T-helper 1 cell treated with Interleukin-12 subunit alpha and Interleukin-12 subunit beta and Interleukin-4 antibody, amounts not matched to agents 30 μg/mL and 1 μg/mL, for 36 hours (primary cell): ENCODE results near the gene ZBTB7C.

Source experiments
- H3K27ac Mint-ChIP-seq: one replicate; pipeline ENCODE4 v1.8.0; 2021; ENCODE audit warnings: mild to moderate bottlenecking, mixed read lengths
- H3K27me3 Mint-ChIP-seq: one replicate; pipeline ENCODE4 v1.8.0; 2021; ENCODE audit warnings: low read depth, mixed read lengths
- H3K36me3 Mint-ChIP-seq: one replicate; pipeline ENCODE4 v1.8.0; 2021; ENCODE audit warnings: low read depth, mixed read lengths
- H3K4me1 Mint-ChIP-seq: one replicate; pipeline ENCODE4 v1.8.0; 2021; ENCODE audit warnings: low read depth, mixed read lengths
- H3K4me3 Mint-ChIP-seq: one replicate; pipeline ENCODE4 v1.8.0; 2021; ENCODE audit warnings: mild to moderate bottlenecking, moderate library complexity, mixed read lengths
- H3K9me3 Mint-ChIP-seq: one replicate; pipeline ENCODE4 v1.8.0; 2021; ENCODE audit warnings: mixed read lengths

Gene ZBTB7C

DNA sequence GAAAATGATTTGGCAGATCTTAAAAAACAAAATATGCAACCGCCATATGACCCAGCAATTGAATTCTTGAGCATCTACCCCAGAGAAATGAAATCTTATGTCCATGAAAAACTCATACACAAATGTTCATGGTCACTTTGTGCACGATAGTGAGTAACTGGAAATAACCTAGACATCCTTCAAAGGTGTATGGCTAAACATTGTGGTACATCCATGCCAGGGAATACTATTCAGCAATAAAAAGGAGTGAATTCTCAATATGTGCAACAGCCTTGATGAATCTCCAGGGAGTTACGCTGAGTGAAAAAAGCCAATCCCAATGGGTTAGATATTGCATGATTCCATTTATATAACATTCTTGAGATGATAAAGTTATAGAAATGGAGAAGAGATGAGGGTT is 366.0 kb downstream of the ZBTB7C start:
- H3K9me3 Mint-ChIP-seq = peaks cover 4% of the 10 kb centered on the region
- H3K27me3 Mint-ChIP-seq = no peaks in the 10 kb centered on the region
- H3K27ac Mint-ChIP-seq = no peak overlapping the region
- H3K4me3 Mint-ChIP-seq = no peak overlapping the region
- no peaks in the 10 kb centered on the region for H3K4me1 Mint-ChIP-seq
- no peaks in the 10 kb centered on the region for H3K36me3 Mint-ChIP-seq

DNA sequence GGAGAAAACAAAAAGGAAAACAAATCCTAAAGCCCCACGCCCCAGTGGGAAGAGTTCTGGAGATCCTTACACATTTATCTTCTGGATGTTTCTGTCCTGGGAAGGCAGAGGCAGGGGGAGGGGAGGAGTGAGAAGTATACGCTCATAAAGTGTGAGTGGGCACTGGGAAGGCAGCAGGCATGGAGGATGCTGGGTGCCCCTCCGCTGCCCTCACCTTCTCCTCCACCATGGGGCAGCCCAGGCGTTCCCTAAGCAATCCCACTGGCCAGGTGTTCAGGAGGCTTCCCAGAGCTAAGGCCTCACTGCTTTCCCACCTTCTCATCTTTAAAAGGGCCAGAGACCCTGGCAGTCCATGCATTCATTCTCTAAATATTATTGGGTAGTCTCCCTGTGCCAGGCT is 366.8 kb downstream of the ZBTB7C start:
- H3K27me3 Mint-ChIP-seq = no peaks in the 10 kb centered on the region

DNA sequence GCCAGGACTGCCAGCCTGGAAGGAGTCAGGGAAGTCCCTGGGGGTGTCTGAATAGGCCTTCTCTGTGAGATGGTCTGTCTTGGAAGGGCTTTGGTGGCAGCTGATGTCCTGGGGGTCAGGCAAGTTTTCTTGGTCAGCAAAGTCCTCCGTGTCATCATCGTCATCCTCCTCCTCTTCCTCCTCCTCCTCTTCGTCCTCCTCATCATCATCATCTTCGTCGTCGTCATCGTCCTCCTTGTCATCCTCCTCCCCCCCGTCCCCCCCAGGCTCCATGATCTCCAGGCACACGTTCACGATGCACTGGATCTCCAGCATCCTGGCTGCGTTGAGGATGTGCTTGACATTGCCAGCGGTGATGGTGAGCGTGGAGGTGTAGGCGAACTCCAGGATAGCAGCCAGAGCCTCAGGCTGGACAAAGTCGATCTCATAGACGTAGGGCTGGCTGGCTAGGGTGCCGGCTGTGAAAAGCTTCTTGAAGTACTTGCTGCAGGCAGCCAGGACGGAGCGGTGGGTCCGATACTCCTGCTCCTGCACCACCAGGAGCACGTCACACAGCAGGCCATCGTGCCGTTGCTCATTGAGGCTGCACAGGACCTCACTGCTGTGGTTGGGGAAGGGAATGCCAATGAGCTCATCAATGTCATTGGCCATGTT is 368.6 kb downstream of the ZBTB7C start:
- no peaks in the 10 kb centered on the region for H3K27me3 Mint-ChIP-seq
- no peaks in the 10 kb centered on the region for H3K36me3 Mint-ChIP-seq

More for the DNA sequence above, 366.8 kb downstream of the ZBTB7C start:
- Mint-ChIP-seq H3K4me1 (no peaks in the 10 kb centered on the region), H3K36me3 (no peaks in the 10 kb centered on the region), H3K4me3 (no peak overlapping the region), H3K9me3 (peaks cover 4% of the 10 kb centered on the region), H3K27ac (no peak overlapping the region)

DNA sequence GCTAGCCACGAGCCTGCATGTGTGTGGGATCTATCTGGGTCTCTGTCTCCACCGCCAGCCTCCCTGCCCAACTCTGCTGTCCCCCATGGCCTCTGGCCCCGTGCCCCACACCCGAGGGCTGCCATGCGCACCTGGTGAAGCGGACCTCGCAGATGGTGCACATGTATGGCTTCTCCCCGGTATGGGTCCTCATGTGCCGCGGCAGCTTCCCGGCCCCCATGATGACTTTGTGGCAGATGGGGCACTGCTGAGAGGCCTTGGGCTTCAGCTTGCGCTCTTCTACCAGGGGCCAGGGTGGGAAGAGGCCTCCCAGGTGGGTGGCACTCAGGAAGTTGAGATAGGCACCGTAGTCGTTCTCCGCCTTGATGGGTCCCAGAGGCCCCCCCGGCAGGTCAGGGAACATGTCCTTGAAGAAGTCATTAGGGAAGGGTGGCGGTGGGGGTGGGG is 369.4 kb downstream of the ZBTB7C start:
- Mint-ChIP-seq H3K9me3 (no peaks in the 10 kb centered on the region), H3K4me1 (no peaks in the 10 kb centered on the region), H3K27ac (no peak overlapping the region), H3K36me3 (no peaks in the 10 kb centered on the region), H3K4me3 (no peak overlapping the region), H3K27me3 (no peaks in the 10 kb centered on the region)

More for the DNA sequence above, 368.6 kb downstream of the ZBTB7C start:
- Mint-ChIP-seq H3K4me3 (no peak overlapping the region), H3K4me1 (no peaks in the 10 kb centered on the region), H3K9me3 (peaks cover 2% of the 10 kb centered on the region), H3K27ac (no peak overlapping the region)

DNA sequence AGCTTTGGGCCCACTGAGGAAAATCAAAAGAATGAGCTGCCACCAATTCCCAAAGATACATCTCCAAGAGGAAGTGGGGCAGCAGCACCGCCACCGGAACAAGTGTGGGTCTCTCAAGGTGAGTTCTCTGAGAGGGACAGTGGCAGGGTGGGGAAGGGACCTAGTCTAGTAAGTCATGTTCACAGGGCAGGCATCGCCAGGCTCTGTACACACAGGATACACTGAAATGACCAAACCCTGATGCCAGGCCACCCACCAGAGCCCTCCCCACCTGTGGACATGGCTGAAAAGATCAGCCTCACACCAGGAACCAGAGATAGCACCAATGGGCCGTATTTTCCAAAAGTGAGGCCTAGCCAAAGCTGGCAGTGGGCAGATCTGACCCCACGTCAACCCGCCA is 370.5 kb downstream of the ZBTB7C start:
- Mint-ChIP-seq H3K4me1 (no peaks in the 10 kb centered on the region), H3K4me3 (no peak overlapping the region), H3K9me3 (no peaks in the 10 kb centered on the region), H3K36me3 (no peaks in the 10 kb centered on the region), H3K27ac (no peak overlapping the region), H3K27me3 (no peaks in the 10 kb centered on the region)

DNA sequence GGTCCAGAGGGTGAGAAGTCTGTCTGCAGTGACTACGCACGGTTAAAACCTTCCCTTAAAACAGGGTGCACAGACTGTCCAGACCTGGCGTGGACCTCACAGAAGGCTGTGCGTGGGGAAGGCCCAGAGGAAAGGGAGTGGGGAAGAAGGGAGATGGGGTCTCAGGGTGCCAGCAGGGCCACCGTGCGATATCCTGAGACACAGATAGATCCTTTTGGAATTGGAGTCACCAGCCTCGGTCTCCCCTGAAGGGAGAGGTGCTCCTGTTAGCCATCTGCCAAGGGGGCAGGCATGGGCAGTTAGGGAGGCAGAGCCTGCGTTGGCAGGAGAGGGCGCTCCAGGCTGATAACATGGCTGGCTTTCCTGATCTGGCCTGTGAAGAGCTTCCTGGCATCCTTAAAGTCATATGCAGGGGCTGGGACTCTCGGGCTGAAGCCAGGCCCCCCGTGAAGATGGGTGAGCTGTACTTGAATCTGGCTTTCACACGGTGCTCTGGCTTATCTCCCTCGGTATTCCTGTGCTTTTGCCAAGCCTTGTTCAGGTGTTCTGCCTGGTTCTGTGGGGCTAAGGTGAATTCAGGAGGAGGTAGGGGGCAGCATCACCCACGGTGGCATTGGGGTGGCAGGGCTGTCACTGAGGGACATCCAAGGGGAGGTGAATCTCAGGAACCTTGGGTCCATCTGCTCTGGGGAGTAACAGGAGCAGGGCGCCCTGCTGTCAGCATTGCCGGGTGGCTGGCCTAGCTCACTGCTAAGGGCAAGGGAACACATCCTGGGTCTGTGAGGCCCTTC is 371.5 kb downstream of the ZBTB7C start:
- Mint-ChIP-seq H3K4me3 (no peak overlapping the region), H3K27ac (no peak overlapping the region)

DNA sequence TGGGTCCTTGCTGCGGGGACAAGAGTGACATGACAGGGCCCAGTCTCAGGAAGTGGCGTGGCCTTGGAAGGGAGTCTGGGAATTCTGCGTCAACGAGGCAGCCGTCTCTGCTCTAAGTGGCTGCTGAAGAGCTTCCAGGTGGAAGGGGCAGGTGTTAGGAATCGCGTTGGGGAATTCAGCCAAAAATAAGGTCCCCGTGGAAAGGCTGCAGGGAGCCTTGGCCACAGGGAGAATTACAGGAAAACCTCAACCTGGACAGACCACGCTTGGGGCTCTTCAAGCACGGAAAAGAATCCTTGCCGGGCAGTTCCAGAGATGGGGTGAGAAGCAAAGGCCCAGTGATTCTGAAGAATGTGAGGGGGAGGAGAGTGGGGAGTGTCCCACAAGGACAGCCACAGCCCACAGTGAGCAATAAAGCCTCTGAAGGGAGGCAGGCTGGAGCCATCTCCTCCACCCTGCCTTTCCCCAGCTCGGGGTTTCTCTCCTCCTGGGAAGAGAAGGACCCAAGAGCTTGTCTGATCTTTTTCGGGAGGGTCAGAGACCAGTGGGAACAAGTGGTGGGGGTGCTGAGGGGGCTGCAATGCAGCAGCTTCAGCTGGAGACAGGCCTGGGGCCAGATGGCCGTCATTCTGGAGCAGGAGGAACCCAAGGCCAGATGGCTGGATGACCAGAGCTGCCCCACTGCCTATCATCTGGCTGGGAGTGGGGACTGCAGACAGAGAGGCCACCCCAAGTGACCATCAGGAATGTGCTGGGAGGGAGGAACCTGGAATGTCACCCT is 372.4 kb downstream of the ZBTB7C start:
- Mint-ChIP-seq H3K4me3 (no peak overlapping the region), H3K36me3 (no peaks in the 10 kb centered on the region), H3K27ac (no peak overlapping the region), H3K9me3 (no peaks in the 10 kb centered on the region), H3K4me1 (no peaks in the 10 kb centered on the region), H3K27me3 (no peaks in the 10 kb centered on the region)

More for the DNA sequence above, 371.5 kb downstream of the ZBTB7C start:
- H3K27me3 Mint-ChIP-seq = no peaks in the 10 kb centered on the region
- H3K36me3 Mint-ChIP-seq = no peaks in the 10 kb centered on the region
- H3K9me3 Mint-ChIP-seq = no peaks in the 10 kb centered on the region
- no peaks in the 10 kb centered on the region for H3K4me1 Mint-ChIP-seq

DNA sequence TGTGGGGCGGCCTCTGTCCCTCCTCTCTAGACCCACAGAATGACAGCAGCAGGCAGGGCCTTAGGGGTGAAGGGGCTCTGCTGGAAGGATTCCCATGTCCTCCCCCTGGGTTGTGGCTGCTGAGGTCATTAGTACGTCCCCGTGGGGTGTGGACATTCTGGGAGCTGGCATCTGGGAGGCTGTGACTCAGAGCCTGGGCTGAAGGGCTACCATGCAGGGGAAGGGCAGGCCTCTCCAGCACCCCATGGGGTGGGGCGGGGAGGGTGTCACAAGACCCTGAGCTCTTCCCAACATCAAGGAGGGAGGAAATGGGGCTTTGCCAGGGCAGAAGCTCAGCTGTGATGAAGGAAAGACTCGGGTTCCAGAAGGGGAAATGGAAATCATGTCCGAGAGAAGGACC is 373.0 kb downstream of the ZBTB7C start:
- no peaks in the 10 kb centered on the region for H3K36me3 Mint-ChIP-seq
- H3K27ac Mint-ChIP-seq = no peak overlapping the region
- H3K27me3 Mint-ChIP-seq = no peaks in the 10 kb centered on the region
- H3K9me3 Mint-ChIP-seq = no peaks in the 10 kb centered on the region
- no peak overlapping the region for H3K4me3 Mint-ChIP-seq
- no peaks in the 10 kb centered on the region for H3K4me1 Mint-ChIP-seq

DNA sequence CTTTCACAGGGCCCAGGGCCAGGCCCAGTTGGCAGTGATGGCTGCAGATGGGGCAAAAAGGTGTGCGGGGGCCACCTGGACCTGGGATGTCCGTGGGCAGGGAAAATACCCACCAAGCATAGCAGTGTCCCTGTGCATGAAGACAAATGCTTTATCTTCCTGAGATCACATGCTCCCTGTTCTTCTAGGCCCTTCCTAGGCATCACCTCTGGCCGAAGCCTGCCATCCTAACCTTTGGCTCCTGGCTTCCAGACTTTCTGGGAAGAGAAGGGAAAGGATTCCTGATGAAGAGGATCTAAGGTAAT is 373.7 kb downstream of the ZBTB7C start:
- H3K4me1 Mint-ChIP-seq = no peaks in the 10 kb centered on the region
- H3K27me3 Mint-ChIP-seq = no peaks in the 10 kb centered on the region

DNA sequence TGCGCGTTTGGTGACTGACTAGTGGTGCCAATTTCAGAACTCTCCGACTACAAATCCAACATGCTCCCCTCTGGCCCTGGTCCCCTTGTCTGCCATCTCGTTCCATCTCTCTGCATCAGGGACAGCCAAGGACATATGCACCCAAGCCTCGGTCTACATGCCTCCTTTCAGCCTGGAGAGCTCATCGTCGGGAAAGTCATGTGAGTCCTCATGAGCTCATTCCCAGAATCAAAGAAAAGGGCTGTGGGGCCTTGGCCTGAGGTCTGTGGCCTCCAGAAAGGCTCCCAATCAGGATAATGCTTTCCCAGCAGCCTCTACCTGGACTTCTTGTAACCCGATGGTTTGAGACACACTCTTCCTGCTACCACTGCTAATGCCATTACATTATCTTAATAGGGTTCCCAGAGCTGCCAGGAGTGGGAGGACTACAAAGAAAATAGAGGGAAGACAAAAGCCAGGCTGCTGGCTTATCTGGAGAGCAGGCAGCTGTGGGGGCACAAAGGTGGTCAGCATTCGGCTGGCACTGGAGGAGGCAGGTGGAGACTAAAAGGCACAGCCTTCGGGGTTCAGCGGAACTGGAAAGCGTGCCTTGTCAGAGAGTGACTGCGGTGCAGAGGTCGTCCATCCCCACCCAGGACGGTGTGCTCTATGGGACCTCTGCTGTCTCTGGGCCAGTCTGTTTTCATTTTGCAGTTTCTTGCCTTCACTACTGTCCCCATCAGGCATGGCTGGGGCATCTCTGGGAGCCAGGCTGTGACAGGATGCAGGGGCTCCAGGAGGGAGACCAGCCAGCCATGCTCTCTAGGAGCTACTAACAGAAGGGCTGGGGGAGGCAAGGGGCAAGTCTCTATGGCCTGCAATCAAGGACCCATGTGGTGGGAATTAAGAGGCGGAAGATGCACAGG is 374.3 kb downstream of the ZBTB7C start:
- no peaks in the 10 kb centered on the region for H3K27me3 Mint-ChIP-seq
- no peaks in the 10 kb centered on the region for H3K4me1 Mint-ChIP-seq
- no peak overlapping the region for H3K4me3 Mint-ChIP-seq
- no peak overlapping the region for H3K27ac Mint-ChIP-seq
- H3K9me3 Mint-ChIP-seq = no peaks in the 10 kb centered on the region
- no peaks in the 10 kb centered on the region for H3K36me3 Mint-ChIP-seq

More for the DNA sequence above, 373.7 kb downstream of the ZBTB7C start:
- Mint-ChIP-seq H3K4me3 (no peak overlapping the region), H3K9me3 (no peaks in the 10 kb centered on the region), H3K36me3 (no peaks in the 10 kb centered on the region), H3K27ac (no peak overlapping the region)

DNA sequence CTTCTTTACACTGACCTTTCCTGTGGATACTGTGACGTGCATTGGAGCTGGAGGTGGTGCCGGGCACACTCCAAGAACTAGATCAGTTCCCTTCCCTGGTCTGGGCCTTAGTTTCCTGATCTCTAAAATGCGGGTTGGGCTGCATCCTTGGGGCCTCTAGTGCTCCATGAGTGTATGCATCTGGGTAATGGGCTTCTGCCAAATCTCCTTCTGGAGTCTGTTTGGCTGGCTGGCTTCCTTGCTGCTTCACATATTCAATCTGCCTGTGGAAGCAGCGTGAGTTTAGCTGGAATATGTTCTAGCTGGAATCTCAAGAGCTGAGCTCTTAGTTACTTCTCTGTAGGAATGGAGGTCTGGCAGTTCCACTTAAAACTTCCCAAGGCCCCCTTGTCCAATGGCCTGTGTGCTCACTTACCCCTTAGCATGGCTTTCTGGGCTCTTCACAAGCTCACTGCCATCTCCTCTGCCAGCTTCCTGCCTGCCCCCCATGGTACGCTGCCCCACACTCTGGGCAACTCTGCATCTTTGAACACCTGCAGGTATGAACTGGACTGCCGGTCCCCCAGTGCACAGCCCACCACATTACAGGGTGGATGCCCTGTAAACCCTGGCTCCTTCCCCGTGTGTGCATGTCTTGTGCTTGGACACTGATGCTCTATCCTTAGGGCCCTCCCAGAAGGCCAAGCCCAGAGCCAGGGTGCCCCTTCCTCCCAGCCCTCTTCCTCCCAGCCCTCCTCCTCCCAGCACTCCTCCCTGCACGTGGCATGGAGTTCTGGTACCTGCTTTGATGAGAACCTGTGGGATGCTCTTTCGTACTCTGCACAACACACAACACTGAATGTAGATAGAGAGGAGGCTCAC is 375.2 kb downstream of the ZBTB7C start:
- H3K27me3 Mint-ChIP-seq = no peaks in the 10 kb centered on the region
- no peak overlapping the region for H3K27ac Mint-ChIP-seq
- no peaks in the 10 kb centered on the region for H3K36me3 Mint-ChIP-seq
- H3K9me3 Mint-ChIP-seq = no peaks in the 10 kb centered on the region
- no peak overlapping the region for H3K4me3 Mint-ChIP-seq
- no peaks in the 10 kb centered on the region for H3K4me1 Mint-ChIP-seq

DNA sequence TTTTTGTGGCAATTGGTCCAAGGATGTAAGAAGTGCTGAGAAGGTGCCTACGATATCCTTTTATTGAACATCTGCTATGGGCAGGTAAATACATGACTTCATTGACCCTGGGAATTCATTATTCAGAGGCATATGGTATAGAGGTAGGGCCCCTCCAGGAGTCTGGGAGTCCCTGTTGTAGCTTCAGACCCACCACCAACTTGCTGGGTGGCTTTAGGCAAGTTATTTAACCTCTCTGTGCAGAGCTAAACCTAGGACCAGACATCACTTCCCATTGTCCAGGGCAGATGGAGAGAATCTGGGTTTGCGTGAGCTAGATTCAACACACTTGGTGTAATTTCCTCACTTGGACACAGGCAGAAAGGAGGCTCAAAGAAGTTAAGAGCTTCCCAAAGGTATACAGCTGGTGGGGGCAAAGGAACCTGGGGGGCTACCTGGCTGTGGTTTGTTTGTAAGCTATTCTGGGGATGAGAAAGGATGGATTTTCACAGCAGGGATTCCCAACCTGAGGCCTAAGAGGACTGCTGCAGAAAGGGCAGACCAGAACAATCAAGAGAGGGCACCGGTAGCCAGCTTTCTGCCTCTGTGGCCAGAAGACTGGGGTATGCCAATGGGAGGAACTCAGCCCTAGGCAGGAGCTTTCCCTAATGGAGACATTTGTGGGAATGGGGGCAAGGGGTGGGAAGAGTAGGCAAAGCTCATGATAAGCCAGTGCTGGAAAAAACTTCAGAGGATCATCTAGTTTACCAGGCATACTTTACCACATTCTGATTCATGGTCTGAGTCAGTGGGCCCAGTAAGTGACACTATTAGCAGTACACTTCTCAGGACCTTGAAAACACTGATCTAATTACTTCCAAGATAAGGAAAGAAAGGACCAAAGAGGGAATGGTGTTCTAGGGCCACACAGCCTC is 376.1 kb downstream of the ZBTB7C start:
- no peak overlapping the region for H3K27ac Mint-ChIP-seq
- no peaks in the 10 kb centered on the region for H3K36me3 Mint-ChIP-seq
- H3K27me3 Mint-ChIP-seq = no peaks in the 10 kb centered on the region

DNA sequence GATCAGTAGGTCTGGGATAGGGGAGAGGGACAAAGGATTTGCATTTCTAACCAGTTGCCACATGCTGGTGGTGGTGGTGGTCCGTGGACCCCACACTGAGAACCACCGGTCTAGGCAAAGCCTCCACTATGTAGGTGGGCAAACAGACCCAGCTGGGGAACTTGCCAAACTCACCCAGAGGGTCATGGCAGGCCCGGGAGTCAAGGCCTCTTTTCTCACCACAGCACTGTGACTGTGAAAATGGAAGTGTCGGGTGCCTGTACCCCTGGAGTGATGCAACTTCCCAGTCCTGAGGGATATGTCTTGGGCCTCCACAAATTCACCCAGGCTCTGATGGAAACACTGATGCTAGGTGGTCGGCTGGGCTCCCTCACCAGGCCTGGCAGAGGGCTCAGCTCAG is 377.5 kb downstream of the ZBTB7C start:
- H3K9me3 Mint-ChIP-seq = no peaks in the 10 kb centered on the region
- no peak overlapping the region for H3K27ac Mint-ChIP-seq
- H3K4me1 Mint-ChIP-seq = no peaks in the 10 kb centered on the region
- H3K36me3 Mint-ChIP-seq = no peaks in the 10 kb centered on the region
- no peaks in the 10 kb centered on the region for H3K27me3 Mint-ChIP-seq
- no peak overlapping the region for H3K4me3 Mint-ChIP-seq

More for the DNA sequence above, 376.1 kb downstream of the ZBTB7C start:
- no peaks in the 10 kb centered on the region for H3K4me1 Mint-ChIP-seq
- no peaks in the 10 kb centered on the region for H3K9me3 Mint-ChIP-seq
- H3K4me3 Mint-ChIP-seq = no peak overlapping the region
